Panc1 (cell line): ENCODE data around the gene RPS4Y2. TPM values are rescaled to one million over a fixed set of nuclear protein-coding genes. Genes with fewer than 3 reads are reported as not detected.

Source experiments
- ATAC-seq: fragments of 200-7000 bp; cut with Tn5 transposase; 2 replicates; pipeline ENCODE4 v1.9.1; 2020; ENCODE audit warnings: mild to moderate bottlenecking, moderate library complexity
- BruUV-seq: library from RNA; stranded (reverse); fragments of 400-500 nt; replicated peaks from 2 replicates; lab custom pipeline; 2021; lab: Mats Ljungman, UMichigan
- CTCF ChIA-PET: fragments of 300-600 bp; sonication (Branson Sonifier 250); formaldehyde crosslinking; loops from one replicate; lab custom pipeline; 2022; ENCODE audit warnings: antibody characterized with exemption; lab: Charles Lee
- POLR2A ChIA-PET: fragments of 300-600 bp; sonication (Branson Sonifier 250); formaldehyde crosslinking; loops from one replicate; lab custom pipeline; 2022; ENCODE audit warnings: antibody characterized with exemption; lab: Charles Lee
- DNase-seq: peaks from one replicate; pipeline ENCODE4 v3.0.0-alpha.2; 2010; ENCODE audit warnings: low read depth, low spot score
- H3K27ac ChIP-seq: 2 replicates; pipeline ENCODE4 v1.5.1; 2011; ENCODE audit warnings: mild to moderate bottlenecking, low read length, inconsistent platforms
- H3K27me3 ChIP-seq: fragments of 200-500 bp; sonication (Bioruptor generic); 2 replicates; pipeline ENCODE4 v1.6.0; 2014; ENCODE audit warnings: low read length, inconsistent platforms; ENCODE audit not compliant: control insufficient read depth, insufficient read depth
- H3K36me3 ChIP-seq: fragments of 200-500 bp; sonication (Bioruptor generic); 2 replicates; pipeline ENCODE4 v1.5.1; 2014; ENCODE audit warnings: inconsistent platforms, mild to moderate bottlenecking, low read length, moderate library complexity; ENCODE audit not compliant: control insufficient read depth, insufficient read depth
- H3K4me1 ChIP-seq: 2 replicates; pipeline ENCODE4 v1.5.1; 2011; ENCODE audit warnings: inconsistent platforms, mild to moderate bottlenecking, low read length, moderate library complexity; ENCODE audit not compliant: control insufficient read depth, insufficient read depth
- H3K4me3 ChIP-seq, 2 experiments: 2 replicates each; pipeline ENCODE4 v1.5.1; 2011 to 2012; ENCODE audit warnings: low read depth in 2 of 2, low read length in 2 of 2, mild to moderate bottlenecking in 2 of 2, inconsistent platforms in 1 of 2, moderate library complexity in 1 of 2
- H3K9me3 ChIP-seq: fragments of 200-500 bp; sonication (Bioruptor generic); 2 replicates; pipeline ENCODE4 v1.5.1; 2014; ENCODE audit warnings: low read depth, mild to moderate bottlenecking, inconsistent platforms, low read length, moderate library complexity; ENCODE audit not compliant: control insufficient read depth, insufficient read depth
- POLR2AphosphoS5 ChIP-seq: IDR thresholded peaks from 2 replicates; pipeline ENCODE4 v1.6.1; 2012; ENCODE audit warnings: mild to moderate bottlenecking, low read depth, low read length, moderate library complexity
- SIN3A ChIP-seq: IDR thresholded peaks from 2 replicates; pipeline ENCODE4 v1.6.1; 2012; ENCODE audit warnings: low read depth, mild to moderate bottlenecking, low read length, moderate library complexity, borderline replicate concordance; ENCODE audit not compliant: insufficient read depth
- TCF7L2 ChIP-seq: IDR thresholded peaks from 2 replicates; pipeline ENCODE4 v1.6.1; 2011; ENCODE audit warnings: mild to moderate bottlenecking, low read depth, low read length, inconsistent platforms
- in situ Hi-C: cut with HindIII; loops from 2 replicates; pipeline ENCODE4 v1.10.0; 2016; ENCODE audit warnings: low sequenced_read_pairs, low pct_unique_long_range_greater_than_20kb
- intact Hi-C: fragments of 100-400 bp; cut with micrococcal nuclease; formaldehyde crosslinking; loops from one replicate; pipeline ENCODE4 v1.10.0; 2022; ENCODE audit not compliant: unreplicated experiment
- total RNA-seq: library from RNA; stranded (reverse); gene quantifications from one replicate; pipeline ENCODE4 v1.2.1, GENCODE V29; 2021; ENCODE audit not compliant: unreplicated experiment
- TF ChIP-seq, protein P1 (sequence below): fragments of 450-650 bp; IDR thresholded peaks from 2 replicates; pipeline ENCODE4 v1.5.1; 2017; ENCODE audit warnings: mild to moderate bottlenecking
- TF ChIP-seq, protein P2 (sequence below), 2 experiments: IDR thresholded peaks; 2 replicates each; pipeline ENCODE4 v1.6.1; 2011 to 2012; ENCODE audit warnings: low read depth in 2 of 2, control low read depth in 1 of 2, low read length in 1 of 2, mild to moderate bottlenecking in 1 of 2, moderate library complexity in 1 of 2; ENCODE audit not compliant: insufficient read depth in 1 of 2

RPS4Y2 gene
- total RNA-seq, 1 experiment from 2014 or later, result not detected

DNA sequence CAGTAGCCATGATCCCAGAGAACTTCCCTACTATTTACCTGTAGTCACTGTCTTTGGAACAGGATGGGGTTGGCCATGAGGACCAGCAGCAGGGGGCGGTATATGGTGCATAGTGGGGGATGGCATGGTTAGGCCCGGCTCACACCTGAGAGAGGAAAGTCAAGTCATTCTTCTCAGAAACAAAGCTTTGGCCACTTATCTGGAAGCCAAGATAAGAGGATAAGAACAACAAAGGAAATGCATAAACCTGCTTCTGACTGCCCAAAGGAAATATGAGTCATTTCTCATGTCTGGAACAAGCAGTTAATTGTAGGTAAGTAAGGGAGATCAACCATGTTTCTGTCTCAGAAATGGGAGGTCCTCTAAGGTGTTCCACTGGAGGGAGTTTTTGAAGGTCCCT lies 10.8 kb upstream of the RPS4Y2 start:
- ATAC-seq, result no peak
- no peak for DNase-seq
- no peaks in the 10 kb centered on the region for H3K4me1 ChIP-seq
- no peaks in the 10 kb centered on the region for H3K36me3 ChIP-seq
- no peak overlapping the region for H3K27ac ChIP-seq
- H3K27me3 ChIP-seq, result no peaks in the 10 kb centered on the region
- no TSS peak for BruUV-seq
- intact Hi-C loops, result no loop called here
- H3K9me3 ChIP-seq, result no peaks in the 10 kb centered on the region
- in situ Hi-C loops, result no loop called here
- TF ChIP-seq, protein P1, sequence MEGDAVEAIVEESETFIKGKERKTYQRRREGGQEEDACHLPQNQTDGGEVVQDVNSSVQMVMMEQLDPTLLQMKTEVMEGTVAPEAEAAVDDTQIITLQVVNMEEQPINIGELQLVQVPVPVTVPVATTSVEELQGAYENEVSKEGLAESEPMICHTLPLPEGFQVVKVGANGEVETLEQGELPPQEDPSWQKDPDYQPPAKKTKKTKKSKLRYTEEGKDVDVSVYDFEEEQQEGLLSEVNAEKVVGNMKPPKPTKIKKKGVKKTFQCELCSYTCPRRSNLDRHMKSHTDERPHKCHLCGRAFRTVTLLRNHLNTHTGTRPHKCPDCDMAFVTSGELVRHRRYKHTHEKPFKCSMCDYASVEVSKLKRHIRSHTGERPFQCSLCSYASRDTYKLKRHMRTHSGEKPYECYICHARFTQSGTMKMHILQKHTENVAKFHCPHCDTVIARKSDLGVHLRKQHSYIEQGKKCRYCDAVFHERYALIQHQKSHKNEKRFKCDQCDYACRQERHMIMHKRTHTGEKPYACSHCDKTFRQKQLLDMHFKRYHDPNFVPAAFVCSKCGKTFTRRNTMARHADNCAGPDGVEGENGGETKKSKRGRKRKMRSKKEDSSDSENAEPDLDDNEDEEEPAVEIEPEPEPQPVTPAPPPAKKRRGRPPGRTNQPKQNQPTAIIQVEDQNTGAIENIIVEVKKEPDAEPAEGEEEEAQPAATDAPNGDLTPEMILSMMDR, result no peak
- TF ChIP-seq, protein P2, sequence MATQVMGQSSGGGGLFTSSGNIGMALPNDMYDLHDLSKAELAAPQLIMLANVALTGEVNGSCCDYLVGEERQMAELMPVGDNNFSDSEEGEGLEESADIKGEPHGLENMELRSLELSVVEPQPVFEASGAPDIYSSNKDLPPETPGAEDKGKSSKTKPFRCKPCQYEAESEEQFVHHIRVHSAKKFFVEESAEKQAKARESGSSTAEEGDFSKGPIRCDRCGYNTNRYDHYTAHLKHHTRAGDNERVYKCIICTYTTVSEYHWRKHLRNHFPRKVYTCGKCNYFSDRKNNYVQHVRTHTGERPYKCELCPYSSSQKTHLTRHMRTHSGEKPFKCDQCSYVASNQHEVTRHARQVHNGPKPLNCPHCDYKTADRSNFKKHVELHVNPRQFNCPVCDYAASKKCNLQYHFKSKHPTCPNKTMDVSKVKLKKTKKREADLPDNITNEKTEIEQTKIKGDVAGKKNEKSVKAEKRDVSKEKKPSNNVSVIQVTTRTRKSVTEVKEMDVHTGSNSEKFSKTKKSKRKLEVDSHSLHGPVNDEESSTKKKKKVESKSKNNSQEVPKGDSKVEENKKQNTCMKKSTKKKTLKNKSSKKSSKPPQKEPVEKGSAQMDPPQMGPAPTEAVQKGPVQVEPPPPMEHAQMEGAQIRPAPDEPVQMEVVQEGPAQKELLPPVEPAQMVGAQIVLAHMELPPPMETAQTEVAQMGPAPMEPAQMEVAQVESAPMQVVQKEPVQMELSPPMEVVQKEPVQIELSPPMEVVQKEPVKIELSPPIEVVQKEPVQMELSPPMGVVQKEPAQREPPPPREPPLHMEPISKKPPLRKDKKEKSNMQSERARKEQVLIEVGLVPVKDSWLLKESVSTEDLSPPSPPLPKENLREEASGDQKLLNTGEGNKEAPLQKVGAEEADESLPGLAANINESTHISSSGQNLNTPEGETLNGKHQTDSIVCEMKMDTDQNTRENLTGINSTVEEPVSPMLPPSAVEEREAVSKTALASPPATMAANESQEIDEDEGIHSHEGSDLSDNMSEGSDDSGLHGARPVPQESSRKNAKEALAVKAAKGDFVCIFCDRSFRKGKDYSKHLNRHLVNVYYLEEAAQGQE (IDR thresholded peaks at IDR 0.05; ENCODE audit: insufficient read depth in 1 of 2, low read depth in 2 of 2, low read length in 1 of 2), result no peak
- TF ChIP-seq SIN3A, result no peak
- CTCF ChIA-PET, result no interaction called here
- H3K4me3 ChIP-seq, result no peak overlapping the region
- POLR2A ChIA-PET, result no interaction called here

DNA sequence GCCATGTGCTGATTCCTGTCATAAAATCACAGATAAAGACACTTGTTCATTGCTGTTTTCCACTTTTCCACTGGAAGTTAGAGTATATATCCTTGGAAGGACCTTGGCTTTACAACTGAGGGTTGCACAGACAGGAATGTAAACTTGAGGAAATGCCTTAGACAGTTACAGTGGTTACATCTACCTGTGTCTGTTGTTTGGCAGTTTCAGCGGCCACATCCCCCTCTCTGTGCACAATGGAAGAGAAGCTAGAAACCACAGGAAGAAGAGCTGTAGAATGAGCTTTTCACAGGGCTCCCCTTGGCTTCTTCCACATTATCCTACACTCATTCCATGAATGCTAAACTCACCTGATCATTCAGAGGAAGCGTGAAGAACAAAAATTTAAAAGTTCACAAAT lies 9.0 kb upstream of the RPS4Y2 start:
- intact Hi-C loops (no loop called here), in situ Hi-C loops (no loop called here)
- BruUV-seq, result no TSS peak
- H3K36me3 ChIP-seq, result no peaks in the 10 kb centered on the region
- ATAC-seq (no peak), DNase-seq (no peak)
- no peaks in the 10 kb centered on the region for H3K4me1 ChIP-seq
- TF ChIP-seq TCF7L2 (no peak), POLR2AphosphoS5 (no peak), SIN3A (no peak)
- TF ChIP-seq, protein P2 (IDR thresholded peaks at IDR 0.05; ENCODE audit: insufficient read depth in 1 of 2, low read depth in 2 of 2, low read length in 1 of 2), result no peak
- TF ChIP-seq, protein P1, result no peak
- no peak overlapping the region for H3K4me3 ChIP-seq
- no peaks in the 10 kb centered on the region for H3K27me3 ChIP-seq
- ChIA-PET POLR2A (no interaction called here), CTCF (no interaction called here)
- H3K9me3 ChIP-seq, result no peaks in the 10 kb centered on the region
- no peak overlapping the region for H3K27ac ChIP-seq
